Stomach (tissue), 4 donors: ENCODE measurements around the gene PCDHGC4.

Experiments used
- EP300 ChIP-seq: sonication (generic); formaldehyde crosslinking; IDR thresholded peaks from one replicate; pipeline ENCODE4 v1.6.1; 2017; ENCODE audit warnings: antibody characterized with exemption
- POLR2A ChIP-seq, 4 donors: fragments of 450-650 bp; IDR thresholded peaks; one replicate each; pipeline ENCODE4 v1.6.1; 2016; ENCODE audit warnings: antibody characterized with exemption in 4 of 4, control low read depth in 2 of 4, mild to moderate bottlenecking in 1 of 4, moderate library complexity in 1 of 4
- POLR2AphosphoS5 ChIP-seq, 3 donors: sonication (generic); formaldehyde crosslinking; IDR thresholded peaks; one replicate each; pipeline ENCODE4 v1.6.1; 2016; ENCODE audit warnings: antibody characterized with exemption in 3 of 3
- TF ChIP-seq, protein P1 (sequence below), 7 experiments: fragments of 450-650 bp in 4 of 7; fragments of 200-600 bp in 3 of 7; sonication (generic) in 3 of 7; IDR thresholded peaks; one replicate each; pipeline ENCODE4 v1.5.1; 2016 to 2019; ENCODE audit warnings: antibody characterized with exemption in 7 of 7, control low read depth in 2 of 7, mild to moderate bottlenecking in 1 of 7

DNA sequence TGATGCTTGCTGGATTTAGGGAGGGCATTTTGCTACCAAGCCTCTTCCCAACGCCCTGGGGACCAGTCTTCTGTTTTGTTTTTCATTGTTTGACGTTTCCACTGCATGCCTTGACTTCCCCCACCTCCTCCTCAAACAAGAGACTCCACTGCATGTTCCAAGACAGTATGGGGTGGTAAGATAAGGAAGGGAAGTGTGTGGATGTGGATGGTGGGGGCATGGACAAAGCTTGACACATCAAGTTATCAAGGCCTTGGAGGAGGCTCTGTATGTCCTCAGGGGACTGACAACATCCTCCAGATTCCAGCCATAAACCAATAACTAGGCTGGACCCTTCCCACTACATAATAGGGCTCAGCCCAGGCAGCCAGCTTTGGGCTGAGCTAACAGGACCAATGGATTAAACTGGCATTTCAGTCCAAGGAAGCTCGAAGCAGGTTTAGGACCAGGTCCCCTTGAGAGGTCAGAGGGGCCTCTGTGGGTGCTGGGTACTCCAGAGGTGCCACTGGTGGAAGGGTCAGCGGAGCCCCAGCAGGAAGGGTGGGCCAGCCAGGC, 27.0 kb downstream of the PCDHGC4 start:
- TF ChIP-seq, protein P1, sequence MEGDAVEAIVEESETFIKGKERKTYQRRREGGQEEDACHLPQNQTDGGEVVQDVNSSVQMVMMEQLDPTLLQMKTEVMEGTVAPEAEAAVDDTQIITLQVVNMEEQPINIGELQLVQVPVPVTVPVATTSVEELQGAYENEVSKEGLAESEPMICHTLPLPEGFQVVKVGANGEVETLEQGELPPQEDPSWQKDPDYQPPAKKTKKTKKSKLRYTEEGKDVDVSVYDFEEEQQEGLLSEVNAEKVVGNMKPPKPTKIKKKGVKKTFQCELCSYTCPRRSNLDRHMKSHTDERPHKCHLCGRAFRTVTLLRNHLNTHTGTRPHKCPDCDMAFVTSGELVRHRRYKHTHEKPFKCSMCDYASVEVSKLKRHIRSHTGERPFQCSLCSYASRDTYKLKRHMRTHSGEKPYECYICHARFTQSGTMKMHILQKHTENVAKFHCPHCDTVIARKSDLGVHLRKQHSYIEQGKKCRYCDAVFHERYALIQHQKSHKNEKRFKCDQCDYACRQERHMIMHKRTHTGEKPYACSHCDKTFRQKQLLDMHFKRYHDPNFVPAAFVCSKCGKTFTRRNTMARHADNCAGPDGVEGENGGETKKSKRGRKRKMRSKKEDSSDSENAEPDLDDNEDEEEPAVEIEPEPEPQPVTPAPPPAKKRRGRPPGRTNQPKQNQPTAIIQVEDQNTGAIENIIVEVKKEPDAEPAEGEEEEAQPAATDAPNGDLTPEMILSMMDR (IDR thresholded peaks at IDR 0.05): no peak
- TF ChIP-seq EP300: no peak
- TF ChIP-seq POLR2A (IDR thresholded peaks at IDR 0.05): no peak
- TF ChIP-seq POLR2AphosphoS5 (IDR thresholded peaks at IDR 0.05): no peak
